H1 (cell line): ENCODE data around the gene MS4A15. TPM values are rescaled to one million over a fixed set of nuclear protein-coding genes. Genes with fewer than 3 reads are reported as not detected.

Source experiments
- BACH1 ChIP-seq: IDR thresholded peaks from 2 replicates; pipeline ENCODE4 v1.6.1; 2012; ENCODE audit warnings: low read length, improper control_type of control experiment
- CEBPB ChIP-seq: IDR thresholded peaks from 2 replicates; pipeline ENCODE4 v1.6.1; 2012; ENCODE audit warnings: low read depth, low read length
- EP300 ChIP-seq, 2 experiments: IDR thresholded peaks; 1 replicate in 1 of 2; 2 replicates in 1 of 2; pipeline ENCODE4 v1.6.1; 2011 to 2012; ENCODE audit warnings: low read depth in 2 of 2, low read length in 2 of 2, mild to moderate bottlenecking in 2 of 2, borderline replicate concordance in 1 of 2, inconsistent platforms in 1 of 2, moderate library complexity in 1 of 2
- FOSL1 ChIP-seq: IDR thresholded peaks from 2 replicates; pipeline ENCODE4 v1.6.1; 2011; ENCODE audit warnings: mild to moderate bottlenecking, low read depth, low read length, moderate library complexity; ENCODE audit not compliant: insufficient read depth
- GTF2F1 ChIP-seq: IDR thresholded peaks from 2 replicates; pipeline ENCODE4 v1.6.1; 2012; ENCODE audit warnings: low read depth, low read length, improper control_type of control experiment, borderline replicate concordance
- NRF1 ChIP-seq: IDR thresholded peaks from 2 replicates; pipeline ENCODE4 v1.6.1; 2011; ENCODE audit warnings: mild to moderate bottlenecking, low read depth, low read length, improper control_type of control experiment
- POU5F1 ChIP-seq: IDR thresholded peaks from 2 replicates; pipeline ENCODE4 v1.6.1; 2011; ENCODE audit warnings: low read depth, mild to moderate bottlenecking, low read length, moderate library complexity
- polyA plus RNA-seq, 7 experiments: library from polyadenylated mRNA; depleted of rRNA in 3 of 7; stranded (reverse) in 5 of 7; unstranded in 2 of 7; fragments of >200 nt in 5 of 7; fragments of 200-250 nt in 2 of 7; gene quantifications; 1 replicate in 5 of 7; 2 replicates in 1 of 7; 4 replicates in 1 of 7; pipeline versions ENCODE4 v1.2.1 to v1.2.3, GENCODE V29; 2011 to 2013; ENCODE audit warnings: missing spikeins in 2 of 7, mixed read lengths in 2 of 7
- total RNA-seq: library from RNA; stranded (reverse); fragmentation: NEBNext Ultra II Directional; extraction: Animal tissue kit (Norgen Biotek cat#: 25700); gene quantifications from 2 replicates; pipeline ENCODE4 v1.2.1, GENCODE V29; 2021
- TF ChIP-seq, protein P1 (sequence below): fragments of 300-600 bp; sonication (generic); IDR thresholded peaks from 2 replicates; pipeline ENCODE4 v1.7.1; 2012; ENCODE audit warnings: low read length, moderate library complexity, mild to moderate bottlenecking, inconsistent platforms; ENCODE audit not compliant: insufficient replicate concordance
- TF ChIP-seq, protein P2 (sequence below): IDR thresholded peaks from 2 replicates; pipeline ENCODE4 v1.6.1; 2011; ENCODE audit warnings: low read depth, mild to moderate bottlenecking, low read length; ENCODE audit not compliant: insufficient read depth
- TF ChIP-seq, protein P3 (sequence below): IDR thresholded peaks from 2 replicates; pipeline ENCODE4 v1.6.1; 2012; ENCODE audit warnings: low read length, inconsistent platforms

The MS4A15 gene
- total and polyA plus RNA-seq, 2 of the 8 experiments (the other 6 are each of a cell fraction or from before 2014, with no cell fraction given) = 0.15 to 0.17 TPM

DNA sequence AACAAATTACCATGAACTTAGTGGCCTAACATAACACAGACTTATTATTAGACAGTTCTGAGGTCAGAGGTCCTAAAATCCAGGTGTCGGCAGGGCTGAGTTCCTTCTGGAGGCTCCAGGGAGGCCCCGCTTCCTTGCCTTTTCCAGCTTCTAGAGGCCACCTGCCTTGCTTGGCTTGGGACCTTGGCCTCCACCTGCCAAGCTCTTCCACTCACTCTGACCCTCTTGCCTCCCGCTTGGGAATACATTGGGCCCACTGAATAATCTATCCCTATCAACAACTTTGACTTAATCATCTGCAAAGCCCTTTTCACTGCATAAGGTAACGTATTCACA is 25.3 kb downstream of the MS4A15 start (continued):
- TF ChIP-seq, protein P1, sequence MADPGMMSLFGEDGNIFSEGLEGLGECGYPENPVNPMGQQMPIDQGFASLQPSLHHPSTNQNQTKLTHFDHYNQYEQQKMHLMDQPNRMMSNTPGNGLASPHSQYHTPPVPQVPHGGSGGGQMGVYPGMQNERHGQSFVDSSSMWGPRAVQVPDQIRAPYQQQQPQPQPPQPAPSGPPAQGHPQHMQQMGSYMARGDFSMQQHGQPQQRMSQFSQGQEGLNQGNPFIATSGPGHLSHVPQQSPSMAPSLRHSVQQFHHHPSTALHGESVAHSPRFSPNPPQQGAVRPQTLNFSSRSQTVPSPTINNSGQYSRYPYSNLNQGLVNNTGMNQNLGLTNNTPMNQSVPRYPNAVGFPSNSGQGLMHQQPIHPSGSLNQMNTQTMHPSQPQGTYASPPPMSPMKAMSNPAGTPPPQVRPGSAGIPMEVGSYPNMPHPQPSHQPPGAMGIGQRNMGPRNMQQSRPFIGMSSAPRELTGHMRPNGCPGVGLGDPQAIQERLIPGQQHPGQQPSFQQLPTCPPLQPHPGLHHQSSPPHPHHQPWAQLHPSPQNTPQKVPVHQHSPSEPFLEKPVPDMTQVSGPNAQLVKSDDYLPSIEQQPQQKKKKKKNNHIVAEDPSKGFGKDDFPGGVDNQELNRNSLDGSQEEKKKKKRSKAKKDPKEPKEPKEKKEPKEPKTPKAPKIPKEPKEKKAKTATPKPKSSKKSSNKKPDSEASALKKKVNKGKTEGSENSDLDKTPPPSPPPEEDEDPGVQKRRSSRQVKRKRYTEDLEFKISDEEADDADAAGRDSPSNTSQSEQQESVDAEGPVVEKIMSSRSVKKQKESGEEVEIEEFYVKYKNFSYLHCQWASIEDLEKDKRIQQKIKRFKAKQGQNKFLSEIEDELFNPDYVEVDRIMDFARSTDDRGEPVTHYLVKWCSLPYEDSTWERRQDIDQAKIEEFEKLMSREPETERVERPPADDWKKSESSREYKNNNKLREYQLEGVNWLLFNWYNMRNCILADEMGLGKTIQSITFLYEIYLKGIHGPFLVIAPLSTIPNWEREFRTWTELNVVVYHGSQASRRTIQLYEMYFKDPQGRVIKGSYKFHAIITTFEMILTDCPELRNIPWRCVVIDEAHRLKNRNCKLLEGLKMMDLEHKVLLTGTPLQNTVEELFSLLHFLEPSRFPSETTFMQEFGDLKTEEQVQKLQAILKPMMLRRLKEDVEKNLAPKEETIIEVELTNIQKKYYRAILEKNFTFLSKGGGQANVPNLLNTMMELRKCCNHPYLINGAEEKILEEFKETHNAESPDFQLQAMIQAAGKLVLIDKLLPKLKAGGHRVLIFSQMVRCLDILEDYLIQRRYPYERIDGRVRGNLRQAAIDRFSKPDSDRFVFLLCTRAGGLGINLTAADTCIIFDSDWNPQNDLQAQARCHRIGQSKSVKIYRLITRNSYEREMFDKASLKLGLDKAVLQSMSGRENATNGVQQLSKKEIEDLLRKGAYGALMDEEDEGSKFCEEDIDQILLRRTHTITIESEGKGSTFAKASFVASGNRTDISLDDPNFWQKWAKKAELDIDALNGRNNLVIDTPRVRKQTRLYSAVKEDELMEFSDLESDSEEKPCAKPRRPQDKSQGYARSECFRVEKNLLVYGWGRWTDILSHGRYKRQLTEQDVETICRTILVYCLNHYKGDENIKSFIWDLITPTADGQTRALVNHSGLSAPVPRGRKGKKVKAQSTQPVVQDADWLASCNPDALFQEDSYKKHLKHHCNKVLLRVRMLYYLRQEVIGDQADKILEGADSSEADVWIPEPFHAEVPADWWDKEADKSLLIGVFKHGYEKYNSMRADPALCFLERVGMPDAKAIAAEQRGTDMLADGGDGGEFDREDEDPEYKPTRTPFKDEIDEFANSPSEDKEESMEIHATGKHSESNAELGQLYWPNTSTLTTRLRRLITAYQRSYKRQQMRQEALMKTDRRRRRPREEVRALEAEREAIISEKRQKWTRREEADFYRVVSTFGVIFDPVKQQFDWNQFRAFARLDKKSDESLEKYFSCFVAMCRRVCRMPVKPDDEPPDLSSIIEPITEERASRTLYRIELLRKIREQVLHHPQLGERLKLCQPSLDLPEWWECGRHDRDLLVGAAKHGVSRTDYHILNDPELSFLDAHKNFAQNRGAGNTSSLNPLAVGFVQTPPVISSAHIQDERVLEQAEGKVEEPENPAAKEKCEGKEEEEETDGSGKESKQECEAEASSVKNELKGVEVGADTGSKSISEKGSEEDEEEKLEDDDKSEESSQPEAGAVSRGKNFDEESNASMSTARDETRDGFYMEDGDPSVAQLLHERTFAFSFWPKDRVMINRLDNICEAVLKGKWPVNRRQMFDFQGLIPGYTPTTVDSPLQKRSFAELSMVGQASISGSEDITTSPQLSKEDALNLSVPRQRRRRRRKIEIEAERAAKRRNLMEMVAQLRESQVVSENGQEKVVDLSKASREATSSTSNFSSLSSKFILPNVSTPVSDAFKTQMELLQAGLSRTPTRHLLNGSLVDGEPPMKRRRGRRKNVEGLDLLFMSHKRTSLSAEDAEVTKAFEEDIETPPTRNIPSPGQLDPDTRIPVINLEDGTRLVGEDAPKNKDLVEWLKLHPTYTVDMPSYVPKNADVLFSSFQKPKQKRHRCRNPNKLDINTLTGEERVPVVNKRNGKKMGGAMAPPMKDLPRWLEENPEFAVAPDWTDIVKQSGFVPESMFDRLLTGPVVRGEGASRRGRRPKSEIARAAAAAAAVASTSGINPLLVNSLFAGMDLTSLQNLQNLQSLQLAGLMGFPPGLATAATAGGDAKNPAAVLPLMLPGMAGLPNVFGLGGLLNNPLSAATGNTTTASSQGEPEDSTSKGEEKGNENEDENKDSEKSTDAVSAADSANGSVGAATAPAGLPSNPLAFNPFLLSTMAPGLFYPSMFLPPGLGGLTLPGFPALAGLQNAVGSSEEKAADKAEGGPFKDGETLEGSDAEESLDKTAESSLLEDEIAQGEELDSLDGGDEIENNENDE = no peak
- TF ChIP-seq NRF1 (no peak), EP300 (IDR thresholded peaks at IDR 0.05; ENCODE audit: borderline replicate concordance in 1 of 2, low read depth in 2 of 2, low read length in 2 of 2) (no peak), GTF2F1 (no peak), POU5F1 (no peak), BACH1 (no peak), CEBPB (no peak), FOSL1 (no peak)
- TF ChIP-seq, protein P2, sequence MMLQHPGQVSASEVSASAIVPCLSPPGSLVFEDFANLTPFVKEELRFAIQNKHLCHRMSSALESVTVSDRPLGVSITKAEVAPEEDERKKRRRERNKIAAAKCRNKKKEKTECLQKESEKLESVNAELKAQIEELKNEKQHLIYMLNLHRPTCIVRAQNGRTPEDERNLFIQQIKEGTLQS = no peak
- TF ChIP-seq, protein P3, sequence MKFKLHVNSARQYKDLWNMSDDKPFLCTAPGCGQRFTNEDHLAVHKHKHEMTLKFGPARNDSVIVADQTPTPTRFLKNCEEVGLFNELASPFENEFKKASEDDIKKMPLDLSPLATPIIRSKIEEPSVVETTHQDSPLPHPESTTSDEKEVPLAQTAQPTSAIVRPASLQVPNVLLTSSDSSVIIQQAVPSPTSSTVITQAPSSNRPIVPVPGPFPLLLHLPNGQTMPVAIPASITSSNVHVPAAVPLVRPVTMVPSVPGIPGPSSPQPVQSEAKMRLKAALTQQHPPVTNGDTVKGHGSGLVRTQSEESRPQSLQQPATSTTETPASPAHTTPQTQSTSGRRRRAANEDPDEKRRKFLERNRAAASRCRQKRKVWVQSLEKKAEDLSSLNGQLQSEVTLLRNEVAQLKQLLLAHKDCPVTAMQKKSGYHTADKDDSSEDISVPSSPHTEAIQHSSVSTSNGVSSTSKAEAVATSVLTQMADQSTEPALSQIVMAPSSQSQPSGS = no peak
